Pancreas (tissue), 10 donors: ENCODE results near the gene DHCR7. TPM values are rescaled to one million over a fixed set of nuclear protein-coding genes. Genes with fewer than 3 reads are reported as not detected.

Experiments used
- ATAC-seq, 4 donors: fragments of 200-7000 bp; cut with Tn5 transposase; one replicate each; pipeline versions ENCODE4 v1.8.0 to v1.9.1; 2020; ENCODE audit warnings: mild to moderate bottlenecking in 4 of 4, moderate library complexity in 4 of 4
- DNase-seq, 6 donors: peaks; one replicate each; pipeline ENCODE4 v3.0.0-alpha.2; 2020
- FAIRE-seq: peaks from 2 replicates; lab custom pipeline; 2012; peaks lifted over from hg19 to GRCh38; lab: Jason Lieb, UNC
- H3K27ac ChIP-seq, 4 donors: fragments of 200-600 bp; sonication (generic); 1 replicate in 3 of 4; 2 replicates in 1 of 4; pipeline versions ENCODE4 v1.5.0 to v1.8.0; 2020
- H3K27me3 ChIP-seq, 4 donors: fragments of 200-600 bp; one replicate each; pipeline ENCODE4 v1.8.0; 2021
- H3K36me3 ChIP-seq, 3 donors: fragments of 200-600 bp; sonication (generic) in 1 of 3; one replicate each; pipeline versions ENCODE4 v1.5.0 to v1.8.0; 2020 to 2021
- H3K4me1 ChIP-seq, 3 donors: fragments of 200-600 bp; one replicate each; pipeline ENCODE4 v1.8.0; 2021
- H3K4me3 ChIP-seq, 4 donors: fragments of 200-600 bp; sonication (generic) in 2 of 4; one replicate each; pipeline versions ENCODE4 v1.5.0 to v1.8.0; 2020 to 2021
- H3K9me3 ChIP-seq, 4 donors: fragments of 200-600 bp; one replicate each; pipeline ENCODE4 v1.8.0; 2021
- WGBS, 2 donors: extraction: QIAGEN DNeasy Blood & Tissue Kit; methylation state at CpG; one replicate each; pipeline ENCODE4 v1.1.7; 2013; 5-methylcytosine and 5-hydroxymethylcytosine counted together
- intact Hi-C, 3 donors: fragments of 100-400 bp; cut with DNase I; formaldehyde crosslinking; loops; one replicate each; pipeline versions ENCODE4 v1.11.1 to v1.14.2; 2022
- polyA plus RNA-seq, 2 donors: library from polyadenylated mRNA; stranded (reverse); fragments of 200-250 nt; gene quantifications; one replicate each; pipeline ENCODE4 v1.2.3, GENCODE V29; 2013
- total RNA-seq, 6 donors: library from RNA; stranded (reverse); fragmentation: NEBNext Ultra II Directional in 4 of 6; extraction: Animal tissue kit (Norgen Biotek cat#: 25700) in 4 of 6; gene quantifications; one replicate each; pipeline versions ENCODE4 v1.2.1 to v1.2.4, GENCODE V29; 2021 to 2023
- TF ChIP-seq, protein P1 (sequence below), 4 donors: fragments of 200-600 bp; sonication (generic) in 3 of 4; IDR thresholded peaks; one replicate each; pipeline versions ENCODE4 v1.5.0 to v1.8.0; 2021; ENCODE audit warnings: antibody characterized with exemption in 4 of 4
- donor health status: healthy with polysubstance abuse.
- donor health status: DM: no; HTN: no; CAD: no; lungs with moderate emphysema.
- donor health status: DM: no; HTN: no; CAD: no.
- donor health status: control.
- donor health status: control.
- donor health status: Bipolar disorder and iron deficiency.
- donor health status: DM: yes; HTN: yes; CAD: no.
- donor health status: DM: no; HTN: no; CAD: no.
- donor health status: DM: no; HTN: no; CAD: no.
- donor health status: DM: yes; HTN: yes; CAD: no.

DHCR7 gene
- total and polyA plus RNA-seq, 8 donors = 5.7 to 19.8 (median 11.2) TPM

DNA sequence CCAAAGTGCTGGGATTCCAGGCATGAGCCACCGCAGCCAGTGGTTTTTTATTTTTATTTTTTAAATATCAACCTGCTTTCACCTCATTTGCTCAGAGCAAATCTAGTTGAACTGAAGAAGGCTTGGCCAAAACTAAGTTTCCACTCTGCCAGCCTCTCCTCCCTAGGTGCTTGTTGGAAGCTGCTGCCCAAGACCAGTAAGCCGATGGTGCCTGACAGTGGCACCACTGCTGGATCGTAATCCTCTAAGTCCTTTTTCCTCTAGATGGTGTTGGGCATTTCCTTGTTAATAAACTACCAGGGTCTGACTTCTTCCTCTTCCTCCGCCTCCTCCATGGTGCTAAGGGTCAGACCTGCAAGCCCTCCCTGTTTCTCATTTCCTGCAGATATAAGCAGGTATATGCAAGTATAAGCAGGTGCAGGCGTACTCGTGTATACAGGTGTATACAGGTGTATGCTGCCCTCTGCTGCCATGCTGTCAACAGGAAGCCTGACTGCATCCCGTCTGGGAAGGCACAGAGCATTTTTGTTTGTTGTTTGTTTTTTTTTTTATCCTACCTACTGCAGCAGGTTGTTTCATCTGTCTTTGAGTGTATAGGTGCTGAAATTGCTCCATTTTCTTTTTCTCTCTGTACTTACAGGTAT is 6.4 kb upstream of the DHCR7 start:
- peak overlapping the region in 1 of 4 donors; percentile 67 for H3K4me3 ChIP-seq
- DNase-seq = peak in 1 of 6 donors; percentile 35
- no peak for FAIRE-seq
- WGBS, 2 donors = 55 to 69% methylated on average over 7 of the region's 7 CpGs
- no peak overlapping the region for H3K27ac ChIP-seq
- peaks cover 0 to 22% (median 0%) of the 10 kb centered on the region in 3 donors for H3K36me3 ChIP-seq
- no peaks in the 10 kb centered on the region for H3K9me3 ChIP-seq
- TF ChIP-seq, protein P1, sequence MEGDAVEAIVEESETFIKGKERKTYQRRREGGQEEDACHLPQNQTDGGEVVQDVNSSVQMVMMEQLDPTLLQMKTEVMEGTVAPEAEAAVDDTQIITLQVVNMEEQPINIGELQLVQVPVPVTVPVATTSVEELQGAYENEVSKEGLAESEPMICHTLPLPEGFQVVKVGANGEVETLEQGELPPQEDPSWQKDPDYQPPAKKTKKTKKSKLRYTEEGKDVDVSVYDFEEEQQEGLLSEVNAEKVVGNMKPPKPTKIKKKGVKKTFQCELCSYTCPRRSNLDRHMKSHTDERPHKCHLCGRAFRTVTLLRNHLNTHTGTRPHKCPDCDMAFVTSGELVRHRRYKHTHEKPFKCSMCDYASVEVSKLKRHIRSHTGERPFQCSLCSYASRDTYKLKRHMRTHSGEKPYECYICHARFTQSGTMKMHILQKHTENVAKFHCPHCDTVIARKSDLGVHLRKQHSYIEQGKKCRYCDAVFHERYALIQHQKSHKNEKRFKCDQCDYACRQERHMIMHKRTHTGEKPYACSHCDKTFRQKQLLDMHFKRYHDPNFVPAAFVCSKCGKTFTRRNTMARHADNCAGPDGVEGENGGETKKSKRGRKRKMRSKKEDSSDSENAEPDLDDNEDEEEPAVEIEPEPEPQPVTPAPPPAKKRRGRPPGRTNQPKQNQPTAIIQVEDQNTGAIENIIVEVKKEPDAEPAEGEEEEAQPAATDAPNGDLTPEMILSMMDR (IDR thresholded peaks at IDR 0.05) = no peak
- intact Hi-C loops = no loop called here
- ATAC-seq = no peak
- H3K4me1 ChIP-seq = peaks cover 7 to 20% (median 11%) of the 10 kb centered on the region in 3 donors
- H3K27me3 ChIP-seq = no peaks in the 10 kb centered on the region

DNA sequence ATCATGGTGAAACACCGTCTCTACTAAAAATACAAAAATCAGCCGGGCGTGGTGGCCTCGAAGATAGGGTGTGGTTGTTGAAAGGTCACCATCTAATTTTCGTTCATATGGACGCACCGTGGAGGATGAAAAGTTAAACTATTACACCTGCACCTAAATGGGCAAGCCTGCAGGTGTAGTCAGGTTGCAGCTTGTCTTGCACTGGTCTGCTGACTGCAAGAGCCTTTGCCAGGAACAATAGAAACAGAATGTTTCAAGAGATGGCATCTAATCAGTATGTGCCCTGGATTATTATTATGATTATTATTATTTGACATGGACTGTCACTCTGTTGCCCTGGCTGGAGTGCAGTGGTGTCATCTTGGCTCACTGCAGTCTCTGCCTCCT is 5.7 kb upstream of the DHCR7 start:
- H3K4me1 ChIP-seq = peaks cover 7 to 20% (median 11%) of the 10 kb centered on the region in 3 donors
- DNase-seq (no peak), ATAC-seq (no peak), FAIRE-seq (no peak)
- 22 to 29% methylated on average over 7 of the region's 7 CpGs for WGBS, 2 donors
- H3K9me3 ChIP-seq = no peaks in the 10 kb centered on the region
- no peak overlapping the region for H3K27ac ChIP-seq
- peaks cover 0 to 16% (median 0%) of the 10 kb centered on the region in 3 donors for H3K36me3 ChIP-seq
- H3K4me3 ChIP-seq = peak overlapping the region in 3 of 4 donors; percentile 57 to 88 (median 67)
- TF ChIP-seq, protein P1 (IDR thresholded peaks at IDR 0.05) = no peak
- intact Hi-C loops = no loop called here
- no peaks in the 10 kb centered on the region for H3K27me3 ChIP-seq

DNA sequence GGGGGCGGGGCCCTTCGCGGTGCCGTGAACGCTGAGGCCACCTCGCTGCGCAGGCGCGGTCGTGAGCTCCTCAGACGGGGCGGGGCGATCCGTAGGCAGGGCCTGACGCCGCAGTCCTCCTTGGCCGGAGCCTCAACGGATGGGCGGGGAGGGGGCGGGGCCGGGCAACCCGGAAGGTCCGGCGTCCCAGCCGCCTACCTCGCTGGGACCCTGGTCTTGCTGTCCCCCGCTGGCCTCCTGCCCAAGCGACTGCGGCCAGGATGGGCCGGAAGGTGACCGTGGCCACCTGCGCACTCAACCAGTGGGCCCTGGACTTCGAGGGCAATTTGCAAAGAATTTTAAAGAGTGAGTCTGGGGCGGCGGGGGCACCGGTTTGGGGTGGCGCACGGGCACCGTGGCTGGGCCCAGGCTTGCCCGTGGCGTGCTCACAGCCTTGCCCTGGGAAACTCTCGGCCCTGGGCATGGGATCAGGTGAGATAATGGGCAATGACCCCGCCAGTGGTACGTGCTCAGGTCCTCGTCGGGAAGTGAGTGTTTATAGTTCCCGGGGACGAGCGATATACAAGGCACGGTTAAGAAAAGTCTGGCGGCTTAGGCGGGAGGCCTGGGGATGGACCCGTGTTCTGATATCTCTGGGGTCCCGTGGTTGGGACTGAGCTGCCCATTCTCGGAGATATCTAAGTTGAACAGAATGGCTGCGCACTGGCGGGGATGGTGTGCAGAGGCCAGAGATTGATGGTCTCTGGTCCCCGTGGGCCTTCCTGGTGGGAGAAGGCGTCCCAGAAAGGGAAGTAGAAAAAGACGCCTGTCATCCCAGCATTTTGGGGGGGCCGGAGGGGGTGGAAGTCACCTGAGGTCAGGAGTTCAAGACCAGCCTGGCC is 5.1 kb upstream of the DHCR7 start, which contains the start of gene NADSYN1:
Gene NADSYN1 (plus strand): TSS at position 167 of the 881 bp plus-strand sequence. CDS start 94 bp downstream, at position 261.
- peaks cover 0 to 10% (median 0%) of the 10 kb centered on the region in 3 donors for H3K36me3 ChIP-seq
- H3K4me1 ChIP-seq = peaks cover 7 to 20% (median 11%) of the 10 kb centered on the region in 3 donors
- ATAC-seq (peak; percentile 82 to 91 (median 87)), FAIRE-seq (no peak), DNase-seq (peak; percentile 97 to 100 (median 98))
- no peaks in the 10 kb centered on the region for H3K9me3 ChIP-seq
- intact Hi-C loops = no loop called here
- peak within 1 kb of the TSS; percentile 57 to 88 (median 78) for H3K4me3 ChIP-seq
- H3K27ac ChIP-seq = peak within 1 kb of the TSS; percentile 75 to 85 (median 80)
- 1 to 2% methylated on average over 51 to 61 of the region's 61 CpGs for WGBS, 2 donors
- no peaks in the 10 kb centered on the region for H3K27me3 ChIP-seq
- TF ChIP-seq, protein P1 (IDR thresholded peaks at IDR 0.05) = no peak

DNA sequence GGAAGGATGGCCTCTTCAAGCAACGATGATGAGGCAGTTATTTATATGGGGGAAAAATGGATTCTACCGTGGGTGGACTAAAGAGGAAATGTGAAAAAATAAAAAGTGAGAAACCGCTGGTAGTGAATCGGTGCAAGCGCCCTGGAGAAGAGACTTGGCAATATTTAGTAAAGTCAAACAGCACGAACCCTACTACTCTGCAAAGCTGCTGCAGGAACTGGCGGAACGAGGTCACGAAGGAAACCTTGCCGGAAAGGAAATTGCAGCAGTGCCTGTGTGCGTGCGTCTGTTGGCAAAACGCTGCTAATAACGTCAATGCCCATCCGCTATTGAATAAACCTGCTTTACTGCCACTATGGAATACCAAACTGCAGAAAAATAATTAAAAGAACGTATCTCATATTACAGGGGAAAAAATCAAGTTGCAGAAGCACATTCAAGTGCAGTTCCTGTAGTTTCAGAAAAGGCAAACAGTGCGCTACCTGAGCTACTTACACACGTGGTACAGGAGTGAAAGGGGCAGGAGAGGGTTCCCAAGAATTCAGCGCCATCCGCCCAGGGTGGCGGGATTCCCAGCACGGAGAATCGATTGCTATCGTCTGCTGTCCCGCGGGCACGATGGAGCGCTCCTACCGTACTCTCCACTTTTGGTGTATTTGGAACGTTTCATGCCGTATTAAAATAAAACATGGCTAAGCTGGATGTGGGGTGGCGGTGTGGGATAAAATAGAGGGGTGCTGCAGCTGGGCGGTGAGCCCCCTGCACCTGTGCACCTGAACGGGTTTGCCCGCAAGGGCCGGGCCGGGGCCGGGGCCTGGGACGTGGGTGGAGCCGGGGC is 4.2 kb upstream of the DHCR7 start:
- ATAC-seq = peak; percentile 10 to 35 (median 28)

More for the DNA sequence above, 4.2 kb upstream of the DHCR7 start:
- H3K4me1 ChIP-seq = peaks cover 7 to 20% (median 11%) of the 10 kb centered on the region in 3 donors
- H3K27me3 ChIP-seq = no peaks in the 10 kb centered on the region
- TF ChIP-seq, protein P1 (IDR thresholded peaks at IDR 0.05) = no peak
- intact Hi-C loops = no loop called here
- H3K9me3 ChIP-seq = no peaks in the 10 kb centered on the region
- peak overlapping the region; percentile 75 to 85 (median 80) for H3K27ac ChIP-seq
- H3K4me3 ChIP-seq = peak overlapping the region; percentile 57 to 88 (median 78)
- FAIRE-seq (no peak), DNase-seq (peak in 4 of 6 donors; percentile 46 to 61 (median 53))
- peaks cover 0 to 6% (median 0%) of the 10 kb centered on the region in 3 donors for H3K36me3 ChIP-seq
- 1 to 2% methylated on average over 39 to 40 of the region's 40 CpGs for WGBS, 2 donors
